ENCODE data around the gene KCTD18. TPM values are rescaled to one million over a fixed set of nuclear protein-coding genes. Genes with fewer than 3 reads are reported as not detected.

The KCTD18 gene
- polyA plus RNA-seq, 1 of the 3 experiments (the other 2 are of a cell fraction): 8.0 TPM

GRCh38 chr2:200494048-200494447, 15.8 kb downstream of the KCTD18 start:
- Histone ChIP-seq H3K36me3 (replicated peaks in 1 of 2; ENCODE audit: control insufficient read depth in 1 of 2, insufficient read depth in 2 of 2, low read length in 1 of 2) (peaks cover 48 to 77% of the 10 kb centered on the region in 2 experiments), H3K9me3 (no peaks in the 10 kb centered on the region), H3K27ac (ENCODE audit: low read depth in 2 of 2, low read length in 1 of 2) (no peak overlapping the region), H3K4me2 (no peak overlapping the region), H2AFZ (ENCODE audit: low read depth) (no peak overlapping the region), H4K20me1 (ENCODE audit: insufficient read depth) (no peaks in the 10 kb centered on the region), H3F3A (replicated peaks; ENCODE audit: insufficient read depth) (peaks cover 6% of the 10 kb centered on the region), H3K9me2 (no peaks in the 10 kb centered on the region), H3K4me1 (ENCODE audit: control insufficient read depth in 1 of 2, insufficient read depth in 2 of 2, low read depth in 1 of 2, low read length in 1 of 2) (peaks cover 0 to 2% of the 10 kb centered on the region in 2 experiments; a peak in 1 of 4 replicates), H3K27me3 (ENCODE audit: insufficient read depth) (no peaks in the 10 kb centered on the region), H3K4me3 (ENCODE audit: low read depth in 2 of 2, low read length in 1 of 2) (no peak overlapping the region), H3K9ac (no peak overlapping the region), H3K79me2 (ENCODE audit: insufficient read depth) (no peaks in the 10 kb centered on the region)
- 93% methylated on average over 2 of the region's 2 CpGs for WGBS (ENCODE audit: low lambda C conversion rate)
- POLR2A ChIA-PET: no interaction called here
- no peak for DNase-seq
- TF ChIP-seq ELF1 (IDR thresholded peaks at IDR 0.05): no peak
- TF ChIP-seq FOXJ3 (CRISPR knock-in tag; IDR thresholded peaks at IDR 0.05): no peak
- TF ChIP-seq, protein P1, sequence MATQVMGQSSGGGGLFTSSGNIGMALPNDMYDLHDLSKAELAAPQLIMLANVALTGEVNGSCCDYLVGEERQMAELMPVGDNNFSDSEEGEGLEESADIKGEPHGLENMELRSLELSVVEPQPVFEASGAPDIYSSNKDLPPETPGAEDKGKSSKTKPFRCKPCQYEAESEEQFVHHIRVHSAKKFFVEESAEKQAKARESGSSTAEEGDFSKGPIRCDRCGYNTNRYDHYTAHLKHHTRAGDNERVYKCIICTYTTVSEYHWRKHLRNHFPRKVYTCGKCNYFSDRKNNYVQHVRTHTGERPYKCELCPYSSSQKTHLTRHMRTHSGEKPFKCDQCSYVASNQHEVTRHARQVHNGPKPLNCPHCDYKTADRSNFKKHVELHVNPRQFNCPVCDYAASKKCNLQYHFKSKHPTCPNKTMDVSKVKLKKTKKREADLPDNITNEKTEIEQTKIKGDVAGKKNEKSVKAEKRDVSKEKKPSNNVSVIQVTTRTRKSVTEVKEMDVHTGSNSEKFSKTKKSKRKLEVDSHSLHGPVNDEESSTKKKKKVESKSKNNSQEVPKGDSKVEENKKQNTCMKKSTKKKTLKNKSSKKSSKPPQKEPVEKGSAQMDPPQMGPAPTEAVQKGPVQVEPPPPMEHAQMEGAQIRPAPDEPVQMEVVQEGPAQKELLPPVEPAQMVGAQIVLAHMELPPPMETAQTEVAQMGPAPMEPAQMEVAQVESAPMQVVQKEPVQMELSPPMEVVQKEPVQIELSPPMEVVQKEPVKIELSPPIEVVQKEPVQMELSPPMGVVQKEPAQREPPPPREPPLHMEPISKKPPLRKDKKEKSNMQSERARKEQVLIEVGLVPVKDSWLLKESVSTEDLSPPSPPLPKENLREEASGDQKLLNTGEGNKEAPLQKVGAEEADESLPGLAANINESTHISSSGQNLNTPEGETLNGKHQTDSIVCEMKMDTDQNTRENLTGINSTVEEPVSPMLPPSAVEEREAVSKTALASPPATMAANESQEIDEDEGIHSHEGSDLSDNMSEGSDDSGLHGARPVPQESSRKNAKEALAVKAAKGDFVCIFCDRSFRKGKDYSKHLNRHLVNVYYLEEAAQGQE (IDR thresholded peaks at IDR 0.05; ENCODE audit: low read depth, low read length): no peak
- TF ChIP-seq RAD21 (IDR thresholded peaks at IDR 0.05; ENCODE audit: low read length): no peak
- TF ChIP-seq PBX3 (IDR thresholded peaks at IDR 0.05): no peak
- TF ChIP-seq RXRA (IDR thresholded peaks at IDR 0.05; ENCODE audit: borderline replicate concordance, low read depth): no peak
- TF ChIP-seq, protein P2, sequence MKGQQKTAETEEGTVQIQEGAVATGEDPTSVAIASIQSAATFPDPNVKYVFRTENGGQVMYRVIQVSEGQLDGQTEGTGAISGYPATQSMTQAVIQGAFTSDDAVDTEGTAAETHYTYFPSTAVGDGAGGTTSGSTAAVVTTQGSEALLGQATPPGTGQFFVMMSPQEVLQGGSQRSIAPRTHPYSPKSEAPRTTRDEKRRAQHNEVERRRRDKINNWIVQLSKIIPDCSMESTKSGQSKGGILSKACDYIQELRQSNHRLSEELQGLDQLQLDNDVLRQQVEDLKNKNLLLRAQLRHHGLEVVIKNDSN (IDR thresholded peaks at IDR 0.05; ENCODE audit: borderline replicate concordance, low read depth): no peak
- no peak for TF ChIP-seq EP300 (IDR thresholded peaks at IDR 0.05; ENCODE audit: borderline replicate concordance in 1 of 2, low read depth in 1 of 2, low read length in 1 of 2)
- TF ChIP-seq CHD2 (IDR thresholded peaks at IDR 0.05; ENCODE audit: low read length, partially characterized antibody): no peak
- no peak for TF ChIP-seq EZH2phosphoT487 (IDR thresholded peaks at IDR 0.05; ENCODE audit: borderline replicate concordance, low read depth)
- TF ChIP-seq, protein P3, sequence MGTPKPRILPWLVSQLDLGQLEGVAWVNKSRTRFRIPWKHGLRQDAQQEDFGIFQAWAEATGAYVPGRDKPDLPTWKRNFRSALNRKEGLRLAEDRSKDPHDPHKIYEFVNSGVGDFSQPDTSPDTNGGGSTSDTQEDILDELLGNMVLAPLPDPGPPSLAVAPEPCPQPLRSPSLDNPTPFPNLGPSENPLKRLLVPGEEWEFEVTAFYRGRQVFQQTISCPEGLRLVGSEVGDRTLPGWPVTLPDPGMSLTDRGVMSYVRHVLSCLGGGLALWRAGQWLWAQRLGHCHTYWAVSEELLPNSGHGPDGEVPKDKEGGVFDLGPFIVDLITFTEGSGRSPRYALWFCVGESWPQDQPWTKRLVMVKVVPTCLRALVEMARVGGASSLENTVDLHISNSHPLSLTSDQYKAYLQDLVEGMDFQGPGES (IDR thresholded peaks at IDR 0.05; ENCODE audit: low read depth, low read length): no peak
- CTCF ChIA-PET: interaction anchor here (1.2 to 1.7 kb wide), 5 partner anchors 12 to 520 kb away, joined by 3 to 8 read pairs (median 7); partner anchors contain the start of gene KCTD18

Measured in SK-N-SH (cell line).